SK-N-SH treated with all-trans-retinoic acid at 6 μM for 48 hours (cell line): ENCODE data around the gene GP1BB.

Source experiments
- ATAC-seq: fragments of 200-7000 bp; cut with Tn5 transposase; 3 replicates; pipeline ENCODE4 v1.9.1; 2020; ENCODE audit warnings: mild to moderate bottlenecking, moderate library complexity
- ARNTL ChIP-seq: fragments of 450-650 bp; formaldehyde crosslinking; IDR thresholded peaks from 2 replicates; pipeline ENCODE4 v1.5.0; 2020; ENCODE audit warnings: low read depth, mild to moderate bottlenecking, moderate library complexity, borderline replicate concordance
- BACH2 ChIP-seq: fragments of 250-450 bp; sonication (Bioruptor Pico); IDR thresholded peaks from 2 replicates; pipeline ENCODE4 v1.9.0; 2021; ENCODE audit warnings: mild to moderate bottlenecking, borderline replicate concordance
- CSDC2 ChIP-seq: fragments of 250-450 bp; sonication (Bioruptor Pico); IDR thresholded peaks from 2 replicates; pipeline ENCODE4 v1.5.0; 2020; ENCODE audit warnings: mild to moderate bottlenecking, moderate library complexity
- ESRRG ChIP-seq: fragments of 250-450 bp; sonication (Bioruptor Pico); IDR thresholded peaks from 2 replicates; pipeline ENCODE4 v1.6.1; 2021; ENCODE audit warnings: mild to moderate bottlenecking
- GLIS3 ChIP-seq: fragments of 250-450 bp; sonication (Bioruptor Pico); IDR thresholded peaks from 2 replicates; pipeline ENCODE4 v1.5.0; 2020; ENCODE audit warnings: mild to moderate bottlenecking, moderate library complexity
- ISL1 ChIP-seq: fragments of 250-450 bp; sonication (Bioruptor Pico); IDR thresholded peaks from 2 replicates; pipeline ENCODE4 v2.1.2; 2022; ENCODE audit warnings: mild to moderate bottlenecking, moderate library complexity
- OSR1 ChIP-seq: fragments of 250-450 bp; sonication (Bioruptor Pico); IDR thresholded peaks from 2 replicates; pipeline ENCODE4 v1.8.0; 2022; ENCODE audit warnings: moderate library complexity, mild to moderate bottlenecking, inconsistent platforms
- POU6F1 ChIP-seq: fragments of 250-450 bp; sonication (Bioruptor Pico); IDR thresholded peaks from 2 replicates; pipeline ENCODE4 v1.8.0; 2021; ENCODE audit warnings: low read depth, mild to moderate bottlenecking, moderate library complexity, borderline replicate concordance
- PPARA ChIP-seq: fragments of 250-450 bp; sonication (Bioruptor Pico); IDR thresholded peaks from 2 replicates; pipeline ENCODE4 v1.5.0; 2020; ENCODE audit warnings: mild to moderate bottlenecking, borderline replicate concordance
- RARB ChIP-seq: fragments of 250-450 bp; sonication (Bioruptor Pico); IDR thresholded peaks from 2 replicates; pipeline ENCODE4 v1.8.0; 2021; ENCODE audit warnings: mild to moderate bottlenecking, moderate library complexity
- SNAI2 ChIP-seq: fragments of 250-450 bp; sonication (Bioruptor Pico); IDR thresholded peaks from 2 replicates; pipeline ENCODE4 v1.5.0; 2020; ENCODE audit warnings: mild to moderate bottlenecking, moderate library complexity
- TOX ChIP-seq: fragments of 250-450 bp; sonication (Bioruptor Pico); IDR thresholded peaks from 2 replicates; pipeline ENCODE4 v1.8.0; 2021; ENCODE audit warnings: mild to moderate bottlenecking, moderate library complexity, borderline replicate concordance
- ZC3H10 ChIP-seq: fragments of 250-450 bp; sonication (Bioruptor Pico); IDR thresholded peaks from 2 replicates; pipeline ENCODE4 v1.5.1; 2021; ENCODE audit warnings: mild to moderate bottlenecking, moderate library complexity
- ZFP3 ChIP-seq: fragments of 250-450 bp; sonication (Bioruptor Pico); IDR thresholded peaks from 2 replicates; pipeline ENCODE4 v1.5.0; 2020; ENCODE audit warnings: mild to moderate bottlenecking, moderate library complexity
- ZFP30 ChIP-seq: fragments of 450-650 bp; formaldehyde crosslinking; IDR thresholded peaks from 2 replicates; pipeline ENCODE4 v1.5.0; 2022; ENCODE audit warnings: mild to moderate bottlenecking, moderate library complexity
- ZNF565 ChIP-seq: fragments of 450-650 bp; formaldehyde crosslinking; conservative IDR thresholded peaks from 2 replicates; pipeline ENCODE4 v1.5.0; 2020; ENCODE audit warnings: low read depth, mild to moderate bottlenecking, moderate library complexity
- ZNF70 ChIP-seq: fragments of 450-650 bp; formaldehyde crosslinking; IDR thresholded peaks from 2 replicates; pipeline ENCODE4 v1.5.0; 2020; ENCODE audit warnings: mild to moderate bottlenecking, moderate library complexity
- ZNF8 ChIP-seq: fragments of 450-650 bp; formaldehyde crosslinking; IDR thresholded peaks from 2 replicates; pipeline ENCODE4 v1.5.0; 2020; ENCODE audit warnings: mild to moderate bottlenecking, moderate library complexity
- TF ChIP-seq, protein P1 (sequence below): fragments of 250-450 bp; sonication (Bioruptor Pico); IDR thresholded peaks from 2 replicates; pipeline ENCODE4 v1.8.0; 2020; ENCODE audit warnings: mild to moderate bottlenecking, moderate library complexity, borderline replicate concordance
- TF ChIP-seq, protein P2 (sequence below): fragments of 250-450 bp; sonication (Bioruptor Pico); IDR thresholded peaks from 2 replicates; pipeline ENCODE4 v1.5.1; 2021; ENCODE audit warnings: mild to moderate bottlenecking, moderate library complexity
- TF ChIP-seq, protein P3 (sequence below): fragments of 250-450 bp; sonication (Bioruptor Pico); IDR thresholded peaks from 2 replicates; pipeline ENCODE4 v1.5.1; 2020; ENCODE audit warnings: low read depth, mild to moderate bottlenecking, moderate library complexity

Gene GP1BB

GRCh38 chr22:19739448-19739895 is 16.1 kb downstream of the GP1BB start (continued):
- no peak for TF ChIP-seq SNAI2 (CRISPR knock-in tag)
- no peak for TF ChIP-seq ISL1

GRCh38 chr22:19739911-19740449 is 16.6 kb downstream of the GP1BB start:
- ATAC-seq: no peak
- TF ChIP-seq ZFP3 (CRISPR knock-in tag): peak; percentile 87
- TF ChIP-seq POU6F1 (CRISPR knock-in tag): no peak

DNA sequence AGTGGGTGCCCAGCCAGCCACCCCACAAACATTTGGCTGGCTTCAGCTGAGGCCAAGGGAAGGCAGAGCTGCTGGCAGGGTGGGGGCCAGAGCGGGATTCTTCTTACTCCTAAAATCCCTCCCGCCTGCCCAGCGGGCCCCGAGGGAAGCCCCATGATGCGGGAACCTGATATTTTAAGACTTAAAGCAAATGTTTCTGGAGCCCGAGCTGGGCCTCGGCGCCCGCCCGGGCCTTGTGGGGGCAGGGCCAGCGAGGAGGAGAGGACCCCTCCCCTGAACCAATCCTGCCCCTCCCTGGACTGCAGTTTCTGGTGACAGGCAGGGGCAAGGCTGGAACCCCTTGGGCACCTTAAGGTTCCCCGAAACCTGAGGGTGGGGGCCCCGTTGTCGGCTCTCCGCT is 17.2 kb downstream of the GP1BB start:
- TF ChIP-seq ZNF565 (CRISPR knock-in tag) (no peak), SNAI2 (CRISPR knock-in tag) (no peak), PPARA (CRISPR knock-in tag) (no peak), ESRRG (CRISPR knock-in tag) (no peak), CSDC2 (CRISPR knock-in tag) (no peak), RARB (CRISPR knock-in tag) (no peak)
- TF ChIP-seq, protein P1, sequence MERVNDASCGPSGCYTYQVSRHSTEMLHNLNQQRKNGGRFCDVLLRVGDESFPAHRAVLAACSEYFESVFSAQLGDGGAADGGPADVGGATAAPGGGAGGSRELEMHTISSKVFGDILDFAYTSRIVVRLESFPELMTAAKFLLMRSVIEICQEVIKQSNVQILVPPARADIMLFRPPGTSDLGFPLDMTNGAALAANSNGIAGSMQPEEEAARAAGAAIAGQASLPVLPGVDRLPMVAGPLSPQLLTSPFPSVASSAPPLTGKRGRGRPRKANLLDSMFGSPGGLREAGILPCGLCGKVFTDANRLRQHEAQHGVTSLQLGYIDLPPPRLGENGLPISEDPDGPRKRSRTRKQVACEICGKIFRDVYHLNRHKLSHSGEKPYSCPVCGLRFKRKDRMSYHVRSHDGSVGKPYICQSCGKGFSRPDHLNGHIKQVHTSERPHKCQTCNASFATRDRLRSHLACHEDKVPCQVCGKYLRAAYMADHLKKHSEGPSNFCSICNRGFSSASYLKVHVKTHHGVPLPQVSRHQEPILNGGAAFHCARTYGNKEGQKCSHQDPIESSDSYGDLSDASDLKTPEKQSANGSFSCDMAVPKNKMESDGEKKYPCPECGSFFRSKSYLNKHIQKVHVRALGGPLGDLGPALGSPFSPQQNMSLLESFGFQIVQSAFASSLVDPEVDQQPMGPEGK: no peak
- TF ChIP-seq, all 23 proteins: peak for 0
- ATAC-seq: no peak

DNA sequence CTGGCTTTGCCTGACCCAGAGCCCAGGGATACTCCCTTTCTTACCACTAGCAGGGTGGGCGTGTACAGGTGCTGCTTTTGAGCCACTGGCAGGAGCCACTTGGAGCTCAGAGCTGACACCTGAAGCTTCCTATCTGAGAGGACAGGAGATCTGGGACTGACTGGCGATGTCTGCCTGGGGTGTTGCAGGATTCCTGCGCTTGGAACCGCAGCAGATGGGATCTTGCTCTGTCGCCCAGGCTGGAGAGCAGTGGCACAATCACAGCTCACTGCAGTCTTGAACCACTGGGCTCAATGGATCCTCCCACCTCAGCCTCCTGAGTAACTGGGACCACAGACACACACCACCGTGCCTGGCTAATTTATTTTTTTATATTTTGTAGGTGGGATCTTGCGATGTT is 17.7 kb downstream of the GP1BB start:
- no peak for ATAC-seq
- TF ChIP-seq ARNTL (CRISPR knock-in tag) (no peak), TOX (CRISPR knock-in tag) (no peak), BACH2 (CRISPR knock-in tag) (no peak), ZFP30 (CRISPR knock-in tag) (no peak), SNAI2 (CRISPR knock-in tag) (no peak), ISL1 (no peak), ZFP3 (CRISPR knock-in tag) (no peak), PPARA (CRISPR knock-in tag) (no peak), GLIS3 (CRISPR knock-in tag) (no peak), ZC3H10 (CRISPR knock-in tag) (no peak), ESRRG (CRISPR knock-in tag) (no peak), ZNF8 (CRISPR knock-in tag) (no peak), RARB (CRISPR knock-in tag) (no peak)
- TF ChIP-seq, protein P2, sequence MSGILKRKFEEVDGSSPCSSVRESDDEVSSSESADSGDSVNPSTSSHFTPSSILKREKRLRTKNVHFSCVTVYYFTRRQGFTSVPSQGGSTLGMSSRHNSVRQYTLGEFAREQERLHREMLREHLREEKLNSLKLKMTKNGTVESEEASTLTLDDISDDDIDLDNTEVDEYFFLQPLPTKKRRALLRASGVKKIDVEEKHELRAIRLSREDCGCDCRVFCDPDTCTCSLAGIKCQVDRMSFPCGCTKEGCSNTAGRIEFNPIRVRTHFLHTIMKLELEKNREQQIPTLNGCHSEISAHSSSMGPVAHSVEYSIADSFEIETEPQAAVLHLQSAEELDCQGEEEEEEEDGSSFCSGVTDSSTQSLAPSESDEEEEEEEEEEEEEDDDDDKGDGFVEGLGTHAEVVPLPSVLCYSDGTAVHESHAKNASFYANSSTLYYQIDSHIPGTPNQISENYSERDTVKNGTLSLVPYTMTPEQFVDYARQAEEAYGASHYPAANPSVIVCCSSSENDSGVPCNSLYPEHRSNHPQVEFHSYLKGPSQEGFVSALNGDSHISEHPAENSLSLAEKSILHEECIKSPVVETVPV (CRISPR knock-in tag): no peak
- TF ChIP-seq, all 23 proteins: peak for 0

DNA sequence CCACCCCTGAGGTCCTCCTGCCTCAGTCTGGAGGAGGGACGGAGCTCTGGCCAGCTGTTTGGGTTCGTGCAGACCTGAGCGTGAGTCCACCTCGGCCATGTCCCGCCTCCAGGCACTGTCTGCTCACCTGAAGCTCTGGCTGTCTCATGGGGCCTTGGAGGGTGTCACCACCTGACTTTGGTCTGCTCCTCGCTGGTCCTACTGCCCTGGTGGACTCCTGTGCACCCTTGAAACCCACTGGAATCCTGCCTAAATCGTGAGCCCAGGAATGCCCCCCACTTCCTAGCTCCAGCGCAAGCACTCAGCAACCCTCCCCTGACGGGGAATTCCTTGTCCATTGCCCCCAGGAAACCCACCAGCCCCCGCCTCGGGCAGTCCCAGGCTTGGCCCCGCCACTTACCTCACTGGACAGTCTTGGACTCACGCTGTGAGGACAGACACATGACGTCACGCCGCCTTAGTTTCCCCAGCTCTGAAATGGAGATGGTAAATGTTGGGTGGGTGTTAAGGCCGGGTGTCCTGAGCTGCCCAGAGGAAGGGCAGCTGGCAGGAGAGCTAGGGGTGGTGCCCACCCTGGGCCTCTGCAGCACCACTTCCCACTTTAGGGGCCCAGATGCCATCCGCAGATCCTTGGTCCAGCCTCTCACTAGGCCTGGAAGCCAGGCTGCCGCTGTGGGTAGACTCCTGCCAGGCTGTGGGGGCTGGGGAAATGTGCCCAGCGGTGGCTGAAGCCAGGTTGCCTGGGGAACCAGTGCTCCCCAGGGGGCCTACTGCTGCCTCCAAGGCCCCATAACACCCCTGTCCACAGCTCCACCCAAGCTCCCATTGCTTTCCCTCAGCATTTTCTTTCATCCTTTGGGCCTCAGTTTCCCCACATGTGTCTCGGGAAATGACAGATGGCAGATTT is 19.1 kb downstream of the GP1BB start:
- ATAC-seq: no peak

More for the DNA sequence above, 19.1 kb downstream of the GP1BB start:
- no peak for TF ChIP-seq OSR1 (CRISPR knock-in tag)
- TF ChIP-seq ARNTL (CRISPR knock-in tag): no peak
- TF ChIP-seq ZNF70 (CRISPR knock-in tag): no peak
- TF ChIP-seq ZNF565 (CRISPR knock-in tag): no peak
- TF ChIP-seq CSDC2 (CRISPR knock-in tag): no peak
- no peak for TF ChIP-seq ZNF8 (CRISPR knock-in tag)
- TF ChIP-seq, protein P3, sequence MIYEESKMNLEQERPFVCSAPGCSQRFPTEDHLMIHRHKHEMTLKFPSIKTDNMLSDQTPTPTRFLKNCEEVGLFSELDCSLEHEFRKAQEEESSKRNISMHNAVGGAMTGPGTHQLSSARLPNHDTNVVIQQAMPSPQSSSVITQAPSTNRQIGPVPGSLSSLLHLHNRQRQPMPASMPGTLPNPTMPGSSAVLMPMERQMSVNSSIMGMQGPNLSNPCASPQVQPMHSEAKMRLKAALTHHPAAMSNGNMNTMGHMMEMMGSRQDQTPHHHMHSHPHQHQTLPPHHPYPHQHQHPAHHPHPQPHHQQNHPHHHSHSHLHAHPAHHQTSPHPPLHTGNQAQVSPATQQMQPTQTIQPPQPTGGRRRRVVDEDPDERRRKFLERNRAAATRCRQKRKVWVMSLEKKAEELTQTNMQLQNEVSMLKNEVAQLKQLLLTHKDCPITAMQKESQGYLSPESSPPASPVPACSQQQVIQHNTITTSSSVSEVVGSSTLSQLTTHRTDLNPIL (CRISPR knock-in tag): no peak
- no peak for TF ChIP-seq ZFP3 (CRISPR knock-in tag)
- TF ChIP-seq ZFP30 (CRISPR knock-in tag): no peak
- TF ChIP-seq, protein P1: no peak
